Ovary (tissue), 3 donors: ENCODE measurements around the gene CDKN1B.

Source experiments
- CTCF ChIP-seq, 3 donors: fragments of 450-650 bp in 2 of 3; fragments of 200-600 bp in 1 of 3; IDR thresholded peaks; one replicate each; pipeline versions ENCODE4 v1.5.1 to v1.8.0; 2016 to 2022; ENCODE audit warnings: antibody characterized with exemption in 3 of 3, mild to moderate bottlenecking in 1 of 3
- EP300 ChIP-seq: sonication (generic); formaldehyde crosslinking; IDR thresholded peaks from one replicate; pipeline ENCODE4 v1.6.1; 2017; ENCODE audit warnings: antibody characterized with exemption
- POLR2A ChIP-seq: fragments of 450-650 bp; IDR thresholded peaks from one replicate; pipeline ENCODE4 v1.6.1; 2017; ENCODE audit warnings: antibody characterized with exemption, mild to moderate bottlenecking, moderate library complexity
- donor health status: DM: no; HTN: no; CAD: no.

GRCh38 chr12:12718381-12718759 lies 1.2 kb downstream of the CDKN1B start:
- TF ChIP-seq CTCF (IDR thresholded peaks at IDR 0.05) (no peak), POLR2A (no peak), EP300 (no peak)
